DND-41 (cell line): ENCODE measurements around the gene FHIT.

ENCODE experiments used
- ATAC-seq: fragments of 200-7000 bp; cut with Tn5 transposase; 3 replicates; pipeline ENCODE4 v1.9.1; 2021; ENCODE audit warnings: low read depth; ENCODE audit not compliant: insufficient read depth
- DNase-seq: peaks from one replicate; pipeline ENCODE4 v3.0.0-alpha.2; 2020
- H2AFZ ChIP-seq: 2 replicates; pipeline ENCODE4 v1.6.0; 2012; ENCODE audit warnings: low read depth, low read length
- H3K27ac ChIP-seq: 2 replicates; pipeline ENCODE4 v1.5.1; 2012; ENCODE audit warnings: low read length, inconsistent platforms
- H3K27me3 ChIP-seq: fragments of 200-600 bp; sonication (generic); 2 replicates; pipeline ENCODE4 v1.6.0; 2012; ENCODE audit warnings: low read length, mild to moderate bottlenecking, inconsistent platforms; ENCODE audit not compliant: insufficient read depth, poor library complexity
- H3K36me3 ChIP-seq: 2 replicates; pipeline ENCODE4 v1.5.1; 2012; ENCODE audit warnings: low read length, inconsistent platforms; ENCODE audit not compliant: insufficient read depth
- H3K4me1 ChIP-seq: 2 replicates; pipeline ENCODE4 v1.5.1; 2012; ENCODE audit warnings: mild to moderate bottlenecking, low read length; ENCODE audit not compliant: insufficient read depth
- H3K4me2 ChIP-seq: 2 replicates; pipeline ENCODE4 v1.6.0; 2012; ENCODE audit warnings: mild to moderate bottlenecking, moderate library complexity, low read length, inconsistent platforms; ENCODE audit not compliant: insufficient read depth
- H3K4me3 ChIP-seq, 2 experiments: fragments of 200-600 bp in 1 of 2; shearing (Covaris generic) in 1 of 2; 2 replicates each; pipeline ENCODE4 v1.5.1; 2012 to 2016; ENCODE audit warnings: inconsistent platforms in 2 of 2, low read length in 2 of 2, mild to moderate bottlenecking in 2 of 2, low read depth in 1 of 2, moderate library complexity in 1 of 2
- H3K79me2 ChIP-seq: 2 replicates; pipeline ENCODE4 v1.6.0; 2012; ENCODE audit warnings: low read length, inconsistent platforms; ENCODE audit not compliant: insufficient read depth
- H3K9ac ChIP-seq: 2 replicates; pipeline ENCODE4 v1.6.0; 2012; ENCODE audit warnings: low read depth, mild to moderate bottlenecking, inconsistent platforms, low read length, moderate library complexity
- H3K9me3 ChIP-seq: 2 replicates; pipeline ENCODE4 v1.5.1; 2012; ENCODE audit warnings: low read length, moderate library complexity, mild to moderate bottlenecking, inconsistent platforms; ENCODE audit not compliant: insufficient read depth, severe bottlenecking
- H4K20me1 ChIP-seq: 2 replicates; pipeline ENCODE4 v1.6.0; 2012; ENCODE audit warnings: low read length; ENCODE audit not compliant: insufficient read depth
- CTCF ChIP-seq: IDR thresholded peaks from 2 replicates; pipeline ENCODE4 v1.5.1; 2012; ENCODE audit warnings: borderline replicate concordance, low read length, moderate library complexity, mild to moderate bottlenecking; ENCODE audit not compliant: poor library complexity, severe bottlenecking; ENCODE audit errors: extremely low read depth
- EZH2 ChIP-seq: IDR thresholded peaks from 3 replicates; pipeline ENCODE4 v1.6.1; 2012; ENCODE audit warnings: borderline replicate concordance, low read depth, mild to moderate bottlenecking, moderate library complexity, low read length, inconsistent platforms; ENCODE audit not compliant: severe bottlenecking

The FHIT gene

GRCh38 chr3:60469481-60469880 lies 781.8 kb downstream of the FHIT start:
- Histone ChIP-seq H3K9me3 (peaks cover 3% of the 10 kb centered on the region), H3K27me3 (no peaks in the 10 kb centered on the region), H3K27ac (no peak overlapping the region), H2AFZ (no peak overlapping the region), H3K79me2 (no peaks in the 10 kb centered on the region), H3K4me2 (no peak overlapping the region), H3K9ac (no peak overlapping the region), H4K20me1 (no peaks in the 10 kb centered on the region), H3K4me3 (no peak overlapping the region), H3K36me3 (no peaks in the 10 kb centered on the region), H3K4me1 (no peaks in the 10 kb centered on the region)
- TF ChIP-seq CTCF (no peak), EZH2 (no peak)
- DNase-seq (no peak), ATAC-seq (no peak)

- Histone ChIP-seq H3K36me3 (no peaks in the 10 kb centered on the region), H3K27me3 (no peaks in the 10 kb centered on the region), H3K9ac (no peak overlapping the region), H4K20me1 (no peaks in the 10 kb centered on the region), H3K27ac (no peak overlapping the region), H3K79me2 (no peaks in the 10 kb centered on the region), H3K4me2 (no peak overlapping the region), H3K4me3 (no peak overlapping the region), H2AFZ (no peak overlapping the region), H3K4me1 (no peaks in the 10 kb centered on the region), H3K9me3 (peaks cover 2% of the 10 kb centered on the region)
- ATAC-seq, result no peak
- TF ChIP-seq CTCF (no peak), EZH2 (no peak)
- DNase-seq, result no peak
Observed at GRCh38 chr3:60463685-60464084, 787.6 kb downstream of the FHIT start.

GRCh38 chr3:60461267-60461666 lies 790.0 kb downstream of the FHIT start:
- H3K27me3 ChIP-seq, result no peaks in the 10 kb centered on the region
- ATAC-seq, result no peak
- H3K27ac ChIP-seq, result no peak overlapping the region

More at GRCh38 chr3:60461267-60461666, 790.0 kb downstream of the FHIT start:
- H3K9ac ChIP-seq, result no peak overlapping the region
- H3K79me2 ChIP-seq, result no peaks in the 10 kb centered on the region
- H3K36me3 ChIP-seq, result no peaks in the 10 kb centered on the region
- H3K9me3 ChIP-seq, result peaks cover 2% of the 10 kb centered on the region
- TF ChIP-seq CTCF (no peak), EZH2 (no peak)
- no peak overlapping the region for H3K4me3 ChIP-seq
- no peak for DNase-seq
- no peaks in the 10 kb centered on the region for H3K4me1 ChIP-seq
- no peak overlapping the region for H2AFZ ChIP-seq
- no peaks in the 10 kb centered on the region for H4K20me1 ChIP-seq
- H3K4me2 ChIP-seq, result no peak overlapping the region
